Fibroblast of gingiva (primary cell): ENCODE data around the gene CILP2.

Experiments
- DNase-seq: peaks from one replicate; pipeline ENCODE4 v3.0.0-alpha.2; 2011; ENCODE audit warnings: low read depth

Gene CILP2

GRCh38 chr19:19528721-19529490 is 9.2 kb upstream of the CILP2 start, which contains the start of gene YJEFN3:
YJEFN3 (plus strand) TSS chr19:19528911; CDS start chr19:19528933, 22 bp downstream.
- DNase-seq, result peak; percentile 33

- no peak for DNase-seq
Observed at GRCh38 chr19:19529783-19530422, 8.2 kb upstream of the CILP2 start.

GRCh38 chr19:19530423-19530804 is 7.7 kb upstream of the CILP2 start:
- no peak for DNase-seq

GRCh38 chr19:19530889-19531288 is 7.2 kb upstream of the CILP2 start:
- DNase-seq, result no peak

GRCh38 chr19:19531951-19532805 is 5.9 kb upstream of the CILP2 start:
- DNase-seq, result peak; percentile 45

- DNase-seq, result no peak
Observed at GRCh38 chr19:19532806-19533701, 5.0 kb upstream of the CILP2 start.

- no peak for DNase-seq
Observed at GRCh38 chr19:19533841-19534240, 4.2 kb upstream of the CILP2 start.

- no peak for DNase-seq
Observed at GRCh38 chr19:19534556-19535265, 3.4 kb upstream of the CILP2 start.

GRCh38 chr19:19535311-19536191 is 2.5 kb upstream of the CILP2 start:
- no peak for DNase-seq

GRCh38 chr19:19537075-19538048 is 703 bp upstream of the CILP2 start:
- no peak for DNase-seq

GRCh38 chr19:19538785-19539166 is 711 bp downstream of the CILP2 start:
- no peak for DNase-seq

- DNase-seq, result no peak
Observed at GRCh38 chr19:19539698-19540063, 1.6 kb downstream of the CILP2 start.

GRCh38 chr19:19540064-19540714 is 2.1 kb downstream of the CILP2 start:
- DNase-seq, result peak; percentile 48

GRCh38 chr19:19540715-19541515 is 2.9 kb downstream of the CILP2 start:
- DNase-seq, result no peak

- DNase-seq, result no peak
Observed at GRCh38 chr19:19541616-19542015, 3.6 kb downstream of the CILP2 start.

- no peak for DNase-seq
Observed at GRCh38 chr19:19542507-19542906, 4.4 kb downstream of the CILP2 start.

GRCh38 chr19:19543101-19543500 is 5.0 kb downstream of the CILP2 start:
- no peak for DNase-seq
